T-helper 1 cell treated with Interleukin-12 subunit alpha and Interleukin-12 subunit beta and Interleukin-4 antibody, amounts not matched to agents 30 μg/mL and 1 μg/mL, for 36 hours (primary cell): ENCODE results near the gene LDLRAD4.

Experiments
- H3K27ac Mint-ChIP-seq: one replicate; pipeline ENCODE4 v1.8.0; 2021; ENCODE audit warnings: mild to moderate bottlenecking, mixed read lengths
- H3K27me3 Mint-ChIP-seq: one replicate; pipeline ENCODE4 v1.8.0; 2021; ENCODE audit warnings: low read depth, mixed read lengths
- H3K36me3 Mint-ChIP-seq: one replicate; pipeline ENCODE4 v1.8.0; 2021; ENCODE audit warnings: low read depth, mixed read lengths
- H3K4me1 Mint-ChIP-seq: one replicate; pipeline ENCODE4 v1.8.0; 2021; ENCODE audit warnings: low read depth, mixed read lengths
- H3K4me3 Mint-ChIP-seq: one replicate; pipeline ENCODE4 v1.8.0; 2021; ENCODE audit warnings: mild to moderate bottlenecking, moderate library complexity, mixed read lengths
- H3K9me3 Mint-ChIP-seq: one replicate; pipeline ENCODE4 v1.8.0; 2021; ENCODE audit warnings: mixed read lengths

LDLRAD4 gene

DNA sequence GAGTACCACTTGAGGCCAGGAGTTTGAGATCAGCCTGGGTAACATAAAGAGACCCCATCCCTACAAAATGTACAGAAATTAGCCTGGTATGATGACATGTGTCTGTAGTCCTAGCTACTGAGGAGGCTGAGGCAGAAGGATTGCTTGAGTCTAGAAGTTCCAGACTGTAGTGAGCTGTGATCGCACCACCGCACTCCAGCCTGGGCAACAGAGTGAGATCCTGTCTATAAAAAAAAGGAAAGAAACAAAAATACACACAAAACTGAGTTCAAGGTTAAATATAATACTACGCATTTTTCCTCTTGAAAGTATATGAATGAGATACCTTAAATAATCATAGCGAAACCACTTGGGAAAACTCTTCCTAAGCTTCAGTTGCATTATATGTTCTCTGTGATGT, 94.0 kb downstream of the LDLRAD4 start:
- Mint-ChIP-seq H3K9me3 (peaks cover 30% of the 10 kb centered on the region), H3K27ac (no peak overlapping the region), H3K36me3 (peaks cover 23% of the 10 kb centered on the region), H3K4me1 (peaks cover 25% of the 10 kb centered on the region), H3K4me3 (no peak overlapping the region), H3K27me3 (no peaks in the 10 kb centered on the region)

DNA sequence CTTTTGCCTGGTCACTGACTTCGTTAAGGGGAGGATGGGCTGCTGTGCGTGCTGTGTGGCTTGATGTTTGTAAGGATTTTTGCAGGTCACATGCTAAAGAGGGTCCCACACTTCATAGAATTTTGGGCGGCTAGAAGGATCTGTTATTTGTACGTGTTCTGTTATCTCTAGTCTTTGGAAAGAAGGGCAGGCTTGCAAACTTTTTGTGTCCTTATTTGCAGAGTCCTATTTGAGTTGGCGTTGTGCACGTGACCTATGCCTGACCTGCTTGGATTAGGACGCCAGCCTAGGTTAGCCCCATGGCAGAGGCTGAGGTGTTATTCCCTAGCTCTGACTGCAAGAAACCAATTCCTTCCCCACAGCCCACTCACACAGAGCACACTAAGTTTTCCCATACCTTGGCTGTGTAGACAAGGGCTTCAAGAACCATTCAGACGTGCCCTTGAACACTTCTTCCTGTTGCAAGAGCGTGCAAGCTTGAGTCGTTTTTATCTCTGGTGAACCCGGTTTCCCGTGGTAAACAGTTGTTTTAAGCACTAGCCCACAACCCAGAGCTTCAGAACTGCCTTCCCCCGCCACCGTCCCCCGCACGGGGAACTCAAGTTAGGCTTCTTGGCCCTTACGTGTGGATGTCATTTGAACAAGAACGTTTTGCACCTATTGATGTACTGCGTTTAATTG, 94.6 kb downstream of the LDLRAD4 start:
- peak overlapping the region; percentile 35 for H3K27ac Mint-ChIP-seq
- peaks cover 25% of the 10 kb centered on the region for H3K4me1 Mint-ChIP-seq
- H3K36me3 Mint-ChIP-seq: peaks cover 23% of the 10 kb centered on the region
- peaks cover 30% of the 10 kb centered on the region for H3K9me3 Mint-ChIP-seq
- H3K4me3 Mint-ChIP-seq: no peak overlapping the region
- no peaks in the 10 kb centered on the region for H3K27me3 Mint-ChIP-seq

DNA sequence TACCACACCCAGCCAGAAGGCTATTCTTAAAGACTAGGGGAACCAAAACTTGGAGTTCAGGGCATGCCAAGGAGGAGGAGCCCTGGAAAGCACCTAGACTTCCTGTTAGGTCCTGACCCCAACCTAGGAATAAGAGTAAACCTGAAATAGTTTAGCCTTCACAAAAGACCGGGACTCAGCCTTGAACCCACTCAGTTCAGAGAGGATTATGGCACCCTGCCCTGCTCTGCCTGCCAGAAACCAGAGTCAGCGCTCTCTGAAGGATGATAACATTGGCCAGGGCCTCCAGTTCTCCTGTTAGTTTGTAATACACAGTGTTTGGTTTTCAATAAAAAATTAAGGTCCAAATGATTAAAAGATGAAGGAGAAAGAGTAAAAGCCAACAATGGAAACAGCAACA, 96.4 kb downstream of the LDLRAD4 start:
- Mint-ChIP-seq H3K36me3 (peaks cover 23% of the 10 kb centered on the region), H3K4me1 (peaks cover 15% of the 10 kb centered on the region), H3K4me3 (no peak overlapping the region), H3K27ac (no peak overlapping the region), H3K27me3 (no peaks in the 10 kb centered on the region), H3K9me3 (peaks cover 30% of the 10 kb centered on the region)

DNA sequence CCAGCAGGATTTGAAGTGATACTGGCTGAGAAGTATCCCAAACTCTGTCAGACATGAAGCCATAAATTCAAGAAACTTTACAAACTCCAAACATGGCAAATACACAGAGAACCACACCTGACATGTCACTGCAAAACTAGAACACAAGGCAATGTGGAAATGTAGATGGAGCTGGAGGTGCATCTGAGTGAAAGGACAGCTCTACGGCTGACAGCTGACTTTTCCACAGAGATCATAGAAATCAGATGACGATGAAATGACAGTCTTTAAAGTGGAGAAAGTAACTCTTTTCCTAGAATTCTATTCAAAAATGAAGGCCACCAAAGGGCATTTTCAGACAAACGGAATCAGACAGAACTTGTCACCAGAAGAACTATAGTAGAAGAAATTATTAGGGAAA, 97.5 kb downstream of the LDLRAD4 start:
- Mint-ChIP-seq H3K27ac (no peak overlapping the region), H3K4me1 (peaks cover 15% of the 10 kb centered on the region), H3K36me3 (peaks cover 23% of the 10 kb centered on the region), H3K9me3 (peaks cover 30% of the 10 kb centered on the region), H3K4me3 (no peak overlapping the region), H3K27me3 (no peaks in the 10 kb centered on the region)

- H3K27me3 Mint-ChIP-seq: no peaks in the 10 kb centered on the region
- peaks cover 12% of the 10 kb centered on the region for H3K4me1 Mint-ChIP-seq
- H3K9me3 Mint-ChIP-seq: peaks cover 30% of the 10 kb centered on the region
- peaks cover 22% of the 10 kb centered on the region for H3K36me3 Mint-ChIP-seq
- H3K27ac Mint-ChIP-seq: no peak overlapping the region
- no peak overlapping the region for H3K4me3 Mint-ChIP-seq
Measured at GRCh38 chr18:13317801-13318200, 99.2 kb downstream of the LDLRAD4 start.

GRCh38 chr18:13318731-13319501, 100.4 kb downstream of the LDLRAD4 start:
- Mint-ChIP-seq H3K4me1 (peaks cover 1% of the 10 kb centered on the region), H3K27me3 (no peaks in the 10 kb centered on the region), H3K27ac (no peak overlapping the region), H3K36me3 (peaks cover 17% of the 10 kb centered on the region), H3K4me3 (no peak overlapping the region), H3K9me3 (peaks cover 26% of the 10 kb centered on the region)

DNA sequence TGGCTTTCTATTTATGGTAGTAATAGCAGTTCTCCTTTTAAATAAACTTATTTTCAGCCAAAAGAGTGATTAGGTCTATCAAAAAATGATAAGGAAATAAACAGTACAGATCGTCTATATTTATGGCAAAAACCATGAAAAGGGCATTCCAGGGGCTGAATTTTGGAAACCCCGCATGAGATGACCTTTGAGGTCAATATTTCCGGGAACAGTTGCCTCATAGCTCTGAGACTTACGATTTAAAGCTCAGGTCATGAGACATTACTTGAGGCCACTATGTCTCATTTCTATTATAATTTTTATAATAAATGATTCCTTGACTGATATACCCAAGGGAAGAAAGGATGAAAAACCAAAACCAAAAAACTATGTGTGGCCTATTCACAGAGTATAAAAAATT, 101.1 kb downstream of the LDLRAD4 start:
- Mint-ChIP-seq H3K4me3 (no peak overlapping the region), H3K9me3 (peaks cover 21% of the 10 kb centered on the region), H3K4me1 (no peaks in the 10 kb centered on the region), H3K27me3 (no peaks in the 10 kb centered on the region), H3K36me3 (peaks cover 12% of the 10 kb centered on the region), H3K27ac (no peak overlapping the region)

- Mint-ChIP-seq H3K9me3 (peaks cover 17% of the 10 kb centered on the region), H3K36me3 (peaks cover 10% of the 10 kb centered on the region), H3K4me1 (no peaks in the 10 kb centered on the region), H3K27ac (no peak overlapping the region), H3K4me3 (no peak overlapping the region), H3K27me3 (no peaks in the 10 kb centered on the region)
Measured at GRCh38 chr18:13320096-13320495, 101.5 kb downstream of the LDLRAD4 start.

DNA sequence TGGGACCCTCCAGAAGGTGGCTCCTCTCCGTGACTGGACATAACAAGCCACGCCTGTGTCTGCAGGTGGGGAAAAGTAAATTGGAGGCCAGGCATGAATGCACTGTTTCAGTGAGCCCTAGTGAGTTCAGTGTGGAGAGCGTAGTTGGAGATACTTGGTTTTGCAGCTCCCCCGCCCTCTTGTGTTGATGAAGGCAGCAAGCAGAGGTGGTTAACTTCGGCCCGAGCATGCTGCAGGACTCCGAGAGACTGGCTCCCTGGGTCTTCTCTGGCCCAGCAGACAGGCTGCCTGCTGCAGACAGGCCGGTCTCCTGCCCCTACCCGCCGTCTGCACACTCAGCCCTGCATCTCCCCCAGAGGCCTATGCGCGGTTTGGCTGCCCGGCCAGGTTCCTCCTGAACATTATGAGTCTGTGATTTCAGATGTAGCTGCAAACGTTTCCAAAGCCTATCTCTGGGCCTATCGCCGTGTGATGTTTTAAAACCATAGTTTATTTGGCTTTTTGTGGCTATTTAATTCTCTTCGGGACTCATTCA, 102.4 kb downstream of the LDLRAD4 start:
- Mint-ChIP-seq H3K27ac (no peak overlapping the region), H3K4me3 (no peak overlapping the region), H3K27me3 (no peaks in the 10 kb centered on the region), H3K36me3 (peaks cover 6% of the 10 kb centered on the region), H3K9me3 (peaks cover 10% of the 10 kb centered on the region), H3K4me1 (no peaks in the 10 kb centered on the region)

DNA sequence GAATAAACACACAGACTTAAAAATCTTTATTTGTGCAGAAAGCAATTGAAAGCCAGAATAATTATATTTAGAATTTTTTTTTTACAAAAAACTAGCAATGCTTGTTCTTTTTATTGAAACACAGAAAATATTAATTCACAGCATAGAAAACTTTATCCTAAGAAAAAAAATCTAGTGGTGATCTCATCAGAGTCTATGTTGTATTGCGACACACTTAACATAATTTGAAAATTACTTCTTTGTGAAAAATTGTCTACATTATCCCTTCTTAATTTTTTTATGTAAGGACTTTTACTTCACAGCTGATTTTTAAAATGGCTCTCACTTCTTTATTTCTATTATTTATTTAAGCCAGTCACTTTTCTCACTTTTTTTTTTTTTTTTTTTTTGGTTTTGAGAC, 103.4 kb downstream of the LDLRAD4 start:
- Mint-ChIP-seq H3K4me1 (peaks cover under 1% of the 10 kb centered on the region), H3K27ac (no peak overlapping the region), H3K9me3 (no peaks in the 10 kb centered on the region), H3K27me3 (no peaks in the 10 kb centered on the region), H3K4me3 (no peak overlapping the region), H3K36me3 (no peaks in the 10 kb centered on the region)

- peaks cover 4% of the 10 kb centered on the region for H3K4me1 Mint-ChIP-seq
- no peak overlapping the region for H3K27ac Mint-ChIP-seq
- H3K27me3 Mint-ChIP-seq: no peaks in the 10 kb centered on the region
- peaks cover 2% of the 10 kb centered on the region for H3K36me3 Mint-ChIP-seq
- no peak overlapping the region for H3K4me3 Mint-ChIP-seq
- H3K9me3 Mint-ChIP-seq: no peaks in the 10 kb centered on the region
Measured at GRCh38 chr18:13323186-13323585, 104.6 kb downstream of the LDLRAD4 start.

- Mint-ChIP-seq H3K4me1 (peaks cover 4% of the 10 kb centered on the region), H3K27me3 (no peaks in the 10 kb centered on the region), H3K4me3 (no peak overlapping the region), H3K27ac (no peak overlapping the region), H3K9me3 (no peaks in the 10 kb centered on the region), H3K36me3 (peaks cover 4% of the 10 kb centered on the region)
Measured at GRCh38 chr18:13324880-13325279, 106.3 kb downstream of the LDLRAD4 start.

DNA sequence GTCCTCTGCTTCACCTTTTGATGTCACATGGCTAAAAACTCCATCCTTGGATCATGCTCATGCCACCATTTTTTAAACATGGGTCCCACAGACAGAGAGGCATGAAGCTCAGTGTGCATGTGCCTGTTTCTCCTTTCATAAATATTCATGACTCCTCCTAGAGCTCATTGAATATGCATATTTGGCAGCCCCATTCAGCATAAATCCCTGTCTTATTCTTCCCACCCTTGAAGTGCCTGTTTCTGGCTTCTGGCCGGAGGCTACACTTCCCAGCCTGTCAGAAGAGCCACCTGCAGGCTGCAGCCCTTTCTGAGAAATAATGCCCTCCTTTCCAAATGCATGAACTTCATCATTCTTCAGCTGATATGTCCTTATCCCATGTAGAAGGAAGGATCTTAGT, 109.7 kb downstream of the LDLRAD4 start:
- Mint-ChIP-seq H3K4me1 (peaks cover 4% of the 10 kb centered on the region), H3K27me3 (peaks cover 5% of the 10 kb centered on the region), H3K27ac (no peak overlapping the region)

DNA sequence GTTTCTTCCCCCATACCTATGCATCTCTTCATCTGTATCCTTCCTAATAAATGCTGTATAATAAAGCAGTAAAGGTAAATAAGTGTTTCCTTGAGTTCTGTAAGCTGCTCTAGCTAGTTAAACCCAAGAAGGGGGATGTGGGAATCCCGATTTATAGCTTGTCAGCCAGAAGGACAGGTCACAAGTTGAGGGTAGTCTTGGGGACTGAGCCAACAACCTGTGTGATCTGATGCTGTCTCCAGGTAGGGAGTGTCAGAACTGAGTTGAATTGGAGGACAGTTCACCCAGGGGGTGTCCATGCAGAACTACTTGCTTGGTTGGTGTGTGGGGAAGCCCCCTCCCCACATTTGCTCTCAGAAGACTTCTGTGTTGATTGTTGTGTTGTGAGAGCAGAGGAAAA, 112.4 kb downstream of the LDLRAD4 start:
- Mint-ChIP-seq H3K4me3 (no peak overlapping the region), H3K27ac (no peak overlapping the region), H3K4me1 (peaks cover 4% of the 10 kb centered on the region), H3K36me3 (peaks cover 12% of the 10 kb centered on the region), H3K27me3 (peaks cover 5% of the 10 kb centered on the region), H3K9me3 (peaks cover 5% of the 10 kb centered on the region)

More for the DNA sequence above, 109.7 kb downstream of the LDLRAD4 start:
- H3K36me3 Mint-ChIP-seq: peaks cover 4% of the 10 kb centered on the region
- no peak overlapping the region for H3K4me3 Mint-ChIP-seq
- H3K9me3 Mint-ChIP-seq: no peaks in the 10 kb centered on the region

DNA sequence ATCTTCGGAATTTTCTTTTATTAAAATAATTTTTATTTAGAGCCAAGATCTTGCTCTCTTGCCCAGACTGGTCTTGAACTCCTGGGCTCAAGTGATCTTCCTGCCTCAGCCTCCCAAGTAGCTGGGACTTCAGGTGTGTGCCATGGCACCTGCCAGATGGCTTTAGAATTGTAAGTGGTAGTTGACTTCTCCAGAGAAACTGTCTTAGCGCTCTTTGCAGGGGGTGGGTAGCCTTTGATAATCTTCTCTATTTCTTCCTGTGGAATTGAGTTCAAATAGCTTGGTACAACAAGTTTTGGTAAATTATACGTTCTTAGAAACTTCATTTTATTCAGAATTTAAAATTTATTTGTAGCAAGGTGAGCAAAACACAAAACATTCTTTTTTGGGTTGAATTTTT, 113.3 kb downstream of the LDLRAD4 start:
- Mint-ChIP-seq H3K27ac (no peak overlapping the region), H3K36me3 (peaks cover 12% of the 10 kb centered on the region), H3K4me1 (peaks cover 4% of the 10 kb centered on the region), H3K27me3 (peaks cover 5% of the 10 kb centered on the region), H3K9me3 (peaks cover 5% of the 10 kb centered on the region), H3K4me3 (no peak overlapping the region)
